Stomach (tissue), 9 donors: ENCODE data around the gene COL27A1. TPM values are rescaled to one million over a fixed set of nuclear protein-coding genes. Genes with fewer than 3 reads are reported as not detected.
A peak's percentile ranks its signal among the peaks of the same experiment; 100 is the strongest.

Experiments
- DNase-seq, 2 donors: peaks; one replicate each; pipeline versions ENCODE4 v3.0.0 to v3.0.0-alpha.2; 2013 to 2019
- H3K27ac ChIP-seq, 5 donors: fragments of 200-600 bp in 4 of 5; sonication (generic) in 4 of 5; one replicate each; pipeline ENCODE4 v1.5.1; 2013 to 2019; ENCODE audit warnings: mild to moderate bottlenecking in 1 of 5, moderate library complexity in 1 of 5
- H3K27me3 ChIP-seq, 3 donors: fragments of 200-600 bp; sonication (generic); one replicate each; pipeline ENCODE4 v1.5.1; 2017 to 2019; ENCODE audit warnings: mixed run types in 1 of 3
- H3K36me3 ChIP-seq, 4 donors: fragments of 200-600 bp; sonication (generic); 1 replicate in 3 of 4; 2 replicates in 1 of 4; pipeline ENCODE4 v1.5.1; 2016 to 2019
- H3K4me1 ChIP-seq, 4 donors: fragments of 200-600 bp; sonication (generic); one replicate each; pipeline ENCODE4 v1.5.1; 2016 to 2019
- H3K4me3 ChIP-seq, 4 donors: fragments of 200-600 bp; sonication (generic) in 3 of 4; one replicate each; pipeline ENCODE4 v1.5.1; 2016 to 2019; ENCODE audit warnings: mild to moderate bottlenecking in 1 of 4
- H3K9me3 ChIP-seq, 4 donors: fragments of 200-600 bp; sonication (generic); one replicate each; pipeline ENCODE4 v1.5.1; 2016 to 2019
- EP300 ChIP-seq: sonication (generic); formaldehyde crosslinking; IDR thresholded peaks from one replicate; pipeline ENCODE4 v1.6.1; 2017; ENCODE audit warnings: antibody characterized with exemption
- POLR2A ChIP-seq, 4 donors: fragments of 450-650 bp; IDR thresholded peaks; one replicate each; pipeline ENCODE4 v1.6.1; 2016; ENCODE audit warnings: antibody characterized with exemption in 4 of 4, control low read depth in 2 of 4, mild to moderate bottlenecking in 1 of 4, moderate library complexity in 1 of 4
- POLR2AphosphoS5 ChIP-seq, 3 donors: sonication (generic); formaldehyde crosslinking; IDR thresholded peaks; one replicate each; pipeline ENCODE4 v1.6.1; 2016; ENCODE audit warnings: antibody characterized with exemption in 3 of 3
- WGBS, 5 donors: extraction: QIAGEN DNeasy Blood & Tissue Kit in 3 of 5; methylation state at CpG; one replicate each; pipeline versions ENCODE4 v1.1.5 to v1.1.7; 2013 to 2018; 5-methylcytosine and 5-hydroxymethylcytosine counted together
- intact Hi-C: fragments of 100-400 bp; cut with DNase I; formaldehyde crosslinking; loops from one replicate; pipeline ENCODE4 v1.15.1; 2023; ENCODE audit warnings: low total_unique reads
- polyA plus RNA-seq, 3 donors: library from polyadenylated mRNA; stranded (reverse); fragments of 200-250 nt; gene quantifications; one replicate each; pipeline ENCODE4 v1.2.3, GENCODE V29; 2013
- total RNA-seq, 5 donors: library from RNA; depleted of rRNA; stranded (reverse); fragments of >200 nt; gene quantifications; one replicate each; pipeline versions ENCODE4 v1.1.0 to v1.2.3, GENCODE V29; 2014 to 2016
- TF ChIP-seq, protein P1 (sequence below), 7 experiments: fragments of 450-650 bp in 4 of 7; fragments of 200-600 bp in 3 of 7; sonication (generic) in 3 of 7; IDR thresholded peaks; one replicate each; pipeline ENCODE4 v1.5.1; 2016 to 2019; ENCODE audit warnings: antibody characterized with exemption in 7 of 7, control low read depth in 2 of 7, mild to moderate bottlenecking in 1 of 7
- donor health status: healthy with polysubstance abuse.
- donor health status: Bipolar disorder and iron deficiency.
- donor health status: healthy.

The COL27A1 gene
- total and polyA plus RNA-seq, 8 donors, result 2.9 to 26.3 (median 8.2) TPM

DNA sequence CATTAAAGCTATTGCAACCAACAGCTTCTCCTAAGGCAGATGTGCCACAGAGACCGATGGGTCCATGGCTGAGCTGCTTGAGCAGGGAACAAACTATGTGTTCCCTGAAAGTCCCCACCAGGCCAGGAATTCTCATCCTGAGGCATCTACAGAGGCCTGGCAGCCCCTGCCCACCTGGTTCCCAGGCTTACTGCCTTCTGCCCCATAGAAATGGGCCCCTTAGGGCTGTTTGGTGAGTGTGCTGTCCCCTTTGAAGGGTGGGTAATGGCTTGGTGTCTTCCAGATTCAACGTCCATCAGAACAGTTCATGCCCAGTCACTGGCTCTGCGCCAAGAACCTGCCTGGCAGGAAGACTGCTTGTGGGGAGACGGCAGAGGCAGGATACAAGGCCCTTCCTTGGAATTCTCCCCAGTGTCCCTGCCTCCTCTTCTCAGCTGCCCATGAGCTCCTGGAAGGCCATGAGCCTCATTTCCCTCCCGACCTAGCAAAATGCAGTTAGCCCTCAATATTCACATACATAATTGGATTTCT lies 3.8 kb upstream of the COL27A1 start:
- Histone ChIP-seq H3K36me3 (no peaks in the 10 kb centered on the region), H3K4me1 (peaks cover 25 to 29% (median 28%) of the 10 kb centered on the region in 4 donors), H3K27me3 (peaks cover 7 to 67% (median 23%) of the 10 kb centered on the region in 3 donors), H3K4me3 (no peak overlapping the region), H3K9me3 (no peaks in the 10 kb centered on the region), H3K27ac (no peak overlapping the region)
- intact Hi-C loops, result loop anchor here (5.0 kb wide), 1 partner anchor 141 kb away; no protein-coding TSS in a partner anchor
- WGBS, 5 donors, result 46 to 67% (median 53%) methylated on average over 5 of the region's 5 CpGs
- DNase-seq, result no peak
- TF ChIP-seq, protein P1, sequence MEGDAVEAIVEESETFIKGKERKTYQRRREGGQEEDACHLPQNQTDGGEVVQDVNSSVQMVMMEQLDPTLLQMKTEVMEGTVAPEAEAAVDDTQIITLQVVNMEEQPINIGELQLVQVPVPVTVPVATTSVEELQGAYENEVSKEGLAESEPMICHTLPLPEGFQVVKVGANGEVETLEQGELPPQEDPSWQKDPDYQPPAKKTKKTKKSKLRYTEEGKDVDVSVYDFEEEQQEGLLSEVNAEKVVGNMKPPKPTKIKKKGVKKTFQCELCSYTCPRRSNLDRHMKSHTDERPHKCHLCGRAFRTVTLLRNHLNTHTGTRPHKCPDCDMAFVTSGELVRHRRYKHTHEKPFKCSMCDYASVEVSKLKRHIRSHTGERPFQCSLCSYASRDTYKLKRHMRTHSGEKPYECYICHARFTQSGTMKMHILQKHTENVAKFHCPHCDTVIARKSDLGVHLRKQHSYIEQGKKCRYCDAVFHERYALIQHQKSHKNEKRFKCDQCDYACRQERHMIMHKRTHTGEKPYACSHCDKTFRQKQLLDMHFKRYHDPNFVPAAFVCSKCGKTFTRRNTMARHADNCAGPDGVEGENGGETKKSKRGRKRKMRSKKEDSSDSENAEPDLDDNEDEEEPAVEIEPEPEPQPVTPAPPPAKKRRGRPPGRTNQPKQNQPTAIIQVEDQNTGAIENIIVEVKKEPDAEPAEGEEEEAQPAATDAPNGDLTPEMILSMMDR (IDR thresholded peaks at IDR 0.05), result no peak
- TF ChIP-seq POLR2A (IDR thresholded peaks at IDR 0.05), result no peak

DNA sequence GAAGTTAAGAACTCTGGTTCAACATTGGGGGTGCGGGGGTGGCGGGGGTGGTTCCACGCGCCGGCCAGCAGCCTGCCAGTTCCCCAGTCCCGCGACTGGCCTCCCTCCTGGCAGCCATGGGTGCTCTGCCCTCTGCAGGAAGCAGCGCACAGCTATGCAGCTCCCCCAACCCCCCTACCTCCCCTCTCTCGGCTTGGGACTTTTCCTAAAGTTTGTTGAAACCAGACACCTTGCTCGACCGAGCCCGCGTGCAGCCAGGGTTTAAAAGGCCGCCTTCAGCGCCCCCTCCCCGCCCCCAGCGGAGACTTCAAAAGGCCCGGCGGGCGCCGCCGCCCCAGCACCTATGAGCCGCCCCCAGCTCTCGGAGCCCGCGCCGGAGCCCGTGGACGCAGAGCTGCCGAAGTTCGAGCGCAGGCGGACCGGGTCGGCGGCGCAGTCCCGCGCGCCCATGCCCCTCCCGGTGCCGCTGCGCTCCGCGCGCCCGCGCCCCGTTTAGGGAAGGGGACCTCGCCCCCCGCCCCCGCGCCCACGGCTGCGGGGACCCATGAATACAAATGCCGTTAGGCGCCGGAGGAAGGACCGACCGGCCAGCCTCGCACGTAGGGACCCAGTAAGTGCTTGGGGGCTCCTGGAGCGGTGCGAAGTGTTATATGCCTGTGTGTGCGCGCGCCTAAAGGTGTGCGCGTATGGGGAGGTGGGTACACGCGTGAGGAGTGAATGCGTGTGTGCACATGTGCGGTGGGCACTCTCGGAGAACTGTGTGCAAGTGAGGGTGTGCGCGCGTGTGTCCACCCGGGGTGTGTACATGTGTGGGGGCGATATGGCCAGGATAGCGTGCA lies 1.4 kb upstream of the COL27A1 start:
- Histone ChIP-seq H3K27ac (no peak overlapping the region), H3K4me1 (peaks cover 27 to 40% (median 35%) of the 10 kb centered on the region in 4 donors), H3K9me3 (no peaks in the 10 kb centered on the region), H3K4me3 (peak overlapping the region; percentile 35 to 73 (median 58)), H3K36me3 (no peaks in the 10 kb centered on the region), H3K27me3 (peaks cover 7 to 76% (median 26%) of the 10 kb centered on the region in 3 donors)
- WGBS, 5 donors, result 1 to 2% (median 1%) methylated on average over 50 to 80 of the region's 80 CpGs
- peak; percentile 33 to 87 for DNase-seq
- intact Hi-C loops, result loop anchor here (5.0 kb wide), 1 partner anchor 138 kb away; no protein-coding TSS in a partner anchor
- TF ChIP-seq, protein P1 (IDR thresholded peaks at IDR 0.05), result peak in 1 of 7 experiments; percentile 13
- TF ChIP-seq EP300, result no peak

- 1 to 3% (median 2%) methylated on average over 21 to 23 of the region's 23 CpGs for WGBS, 5 donors
- H3K9me3 ChIP-seq, result no peaks in the 10 kb centered on the region
- H3K4me3 ChIP-seq, result peak overlapping the region; percentile 35 to 73 (median 58)
- no peak for DNase-seq
- H3K27ac ChIP-seq, result no peak overlapping the region
- no peaks in the 10 kb centered on the region for H3K36me3 ChIP-seq
- H3K27me3 ChIP-seq, result peaks cover 7 to 71% (median 26%) of the 10 kb centered on the region in 3 donors
- TF ChIP-seq POLR2AphosphoS5 (IDR thresholded peaks at IDR 0.05) (no peak), POLR2A (IDR thresholded peaks at IDR 0.05) (no peak), EP300 (no peak)
- TF ChIP-seq, protein P1 (IDR thresholded peaks at IDR 0.05), result no peak
- intact Hi-C loops, result loop anchor here (5.0 kb wide), 1 partner anchor 138 kb away; no protein-coding TSS in a partner anchor
- H3K4me1 ChIP-seq, result peaks cover 27 to 47% (median 35%) of the 10 kb centered on the region in 4 donors
Observed at GRCh38 chr9:114154600-114155102, 686 bp upstream of the COL27A1 start.

GRCh38 chr9:114155995-114156656 lies 789 bp downstream of the COL27A1 start:
- Histone ChIP-seq H3K9me3 (no peaks in the 10 kb centered on the region), H3K4me1 (peaks cover 27 to 49% (median 35%) of the 10 kb centered on the region in 4 donors), H3K27ac (peak overlapping the region in 4 of 5 donors; percentile 55 to 83 (median 69)), H3K4me3 (peak overlapping the region; percentile 65 to 73 (median 68)), H3K27me3 (peaks cover 7 to 64% (median 26%) of the 10 kb centered on the region in 3 donors), H3K36me3 (no peaks in the 10 kb centered on the region)
- intact Hi-C loops, result no loop called here
- WGBS, 5 donors, result 0 to 3% (median 1%) methylated on average over 21 to 57 of the region's 57 CpGs
- TF ChIP-seq EP300 (no peak), POLR2A (IDR thresholded peaks at IDR 0.05) (no peak)
- TF ChIP-seq, protein P1 (IDR thresholded peaks at IDR 0.05), result no peak
- DNase-seq, result peak; percentile 35 to 61
